ENCODE data around the gene GPR34. TPM values are rescaled to one million over a fixed set of nuclear protein-coding genes. Genes with fewer than 3 reads are reported as not detected.

GPR34 gene
- total RNA-seq, 1 donor from 2014 or later = 41.2 TPM

DNA sequence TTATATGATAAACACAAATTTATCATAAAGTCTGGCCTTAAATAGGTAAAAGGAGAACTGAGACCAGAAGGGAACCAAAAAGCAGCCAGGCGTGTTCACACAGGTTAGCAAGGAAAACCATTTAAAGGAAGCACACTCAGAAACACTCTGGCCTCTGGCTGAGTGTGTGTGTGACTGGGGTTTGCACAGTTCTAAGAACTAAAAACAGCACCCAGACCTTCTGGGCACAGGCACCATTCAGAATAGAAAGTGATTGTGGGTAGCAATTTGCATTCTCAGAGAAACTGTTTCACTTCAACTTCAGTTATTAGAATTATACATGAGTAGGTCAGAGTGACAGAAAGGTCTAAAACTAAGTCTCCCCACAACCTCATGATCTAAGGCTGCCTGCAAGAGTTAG lies 45.2 kb downstream of the GPR34 start:
- no peak for DNase-seq (ENCODE audit: low spot score)

GRCh38 chrX:41734530-41734929 lies 45.8 kb downstream of the GPR34 start:
- DNase-seq (ENCODE audit: low spot score) = no peak

DNA sequence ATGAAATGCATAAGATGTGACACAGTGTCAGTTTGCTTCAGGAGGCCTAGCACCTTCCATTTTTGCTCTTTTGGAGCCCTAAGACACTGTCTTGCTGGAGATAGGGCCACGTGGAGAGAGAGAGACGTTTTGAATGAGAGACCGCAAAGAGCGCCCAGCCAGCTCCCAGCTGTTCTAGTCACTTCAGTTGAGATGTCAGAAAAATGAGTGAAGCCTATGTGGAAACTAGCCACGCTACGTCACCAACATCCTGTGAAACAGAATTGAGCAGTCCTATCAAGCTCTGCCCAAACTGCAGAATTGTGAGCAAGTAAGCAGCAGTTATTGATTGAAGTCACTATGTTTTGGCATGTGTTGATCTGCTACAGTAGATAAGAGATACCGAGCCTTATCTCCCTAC lies 48.3 kb downstream of the GPR34 start:
- DNase-seq (ENCODE audit: low spot score) = no peak

- DNase-seq (ENCODE audit: low spot score) = no peak
These were observed 51.1 kb downstream of the GPR34 start for GRCh38 chrX:41739871-41740270.

Other genes with a start within 250 kb of the GPR34 start
- not detected for gene NYX, start 241.6 kb upstream of the GPR34 start, total RNA-seq
- 0.42 TPM for gene GPR82, start 35.2 kb downstream of the GPR34 start, total RNA-seq
- gene CASK, start 234.6 kb downstream of the GPR34 start, total RNA-seq = 30.2 TPM

All from mesenteric fat pad (tissue), 1 donor.